A549 (cell line): Measurements from ENCODE around the gene ACOXL. TPM values are rescaled to one million over a fixed set of nuclear protein-coding genes. Genes with fewer than 3 reads are reported as not detected.

Experiments
- ATAC-seq, 2 experiments: fragments of 200-7000 bp in 1 of 2; fragments of >200 bp in 1 of 2; cut with Nextera tagmentation in 1 of 2; cut with Tn5 transposase in 1 of 2; 3 replicates each; pipeline versions ENCODE4 v1.8.0 to v1.9.1; 2018 to 2020; ENCODE audit warnings: mild to moderate bottlenecking in 1 of 2, moderate library complexity in 1 of 2
- CTCF ChIA-PET: fragments of 300-600 bp; sonication (Branson Sonifier 250); formaldehyde crosslinking; extraction: SDS; loops from one replicate; lab custom pipeline; 2021; ENCODE audit warnings: antibody characterized with exemption, inconsistent platforms; lab: Yijun Ruan, JAX
- POLR2A ChIA-PET: fragments of 350-600 bp; formaldehyde crosslinking; extraction: SDS; loops from one replicate; lab custom pipeline; 2021; ENCODE audit warnings: antibody characterized with exemption, inconsistent platforms; lab: Yijun Ruan, JAX
- DNase-seq, 2 experiments: peaks; one replicate each; pipeline versions ENCODE4 v3.0.0 to v3.0.0-alpha.2; 2011 to 2016; ENCODE audit warnings: low read depth in 1 of 2, low spot score in 1 of 2
- FAIRE-seq: peaks from 2 replicates; lab custom pipeline; 2011; peaks lifted over from hg19 to GRCh38; lab: Jason Lieb, UNC
- H3K27ac ChIP-seq, 2 experiments: fragments of >200 bp; sonication (Bioruptor Twin); formaldehyde crosslinking; 3 replicates each; pipeline ENCODE4 v1.5.1; 2016 to 2017
- H3K4me1 ChIP-seq: fragments of >200 bp; sonication (Bioruptor Twin); formaldehyde crosslinking; 3 replicates; pipeline ENCODE4 v1.6.1; 2016
- H3K4me2 ChIP-seq: fragments of >200 bp; sonication (Bioruptor Twin); formaldehyde crosslinking; 3 replicates; pipeline ENCODE4 v1.6.1; 2016
- H3K4me3 ChIP-seq: fragments of >200 bp; sonication (Bioruptor Twin); formaldehyde crosslinking; 3 replicates; pipeline ENCODE4 v1.5.1; 2016
- H3K9me3 ChIP-seq: fragments of >200 bp; sonication (Bioruptor Twin); formaldehyde crosslinking; 3 replicates; pipeline ENCODE4 v1.6.1; 2016
- CBX8 ChIP-seq: fragments of 200-600 bp; sonication (generic); IDR thresholded peaks from 2 replicates; pipeline ENCODE4 v1.6.1; 2016
- EHF ChIP-seq: fragments of 250-450 bp; sonication (Bioruptor Pico); IDR thresholded peaks from 2 replicates; pipeline ENCODE4 v1.5.0; 2020; ENCODE audit warnings: mild to moderate bottlenecking
- FOSB ChIP-seq: fragments of 250-450 bp; sonication (Bioruptor Pico); IDR thresholded peaks from 2 replicates; pipeline ENCODE4 v1.5.0; 2020; ENCODE audit warnings: mild to moderate bottlenecking, moderate library complexity
- GATA3 ChIP-seq: IDR thresholded peaks from 2 replicates; pipeline ENCODE4 v1.6.1; 2012; ENCODE audit warnings: borderline replicate concordance
- HOXB13 ChIP-seq: fragments of 250-450 bp; sonication (Bioruptor Pico); IDR thresholded peaks from 2 replicates; pipeline ENCODE4 v1.5.0; 2020; ENCODE audit warnings: low read depth, mild to moderate bottlenecking, moderate library complexity
- JUNB ChIP-seq: fragments of >200 bp; sonication (Bioruptor Twin); formaldehyde crosslinking; IDR thresholded peaks from 2 replicates; pipeline ENCODE4 v1.6.1; 2016
- KDM1A ChIP-seq: fragments of 200-600 bp; sonication (generic); IDR thresholded peaks from 2 replicates; pipeline ENCODE4 v1.6.1; 2016; ENCODE audit warnings: low read depth, mild to moderate bottlenecking
- MAFK ChIP-seq: fragments of 450-650 bp; IDR thresholded peaks from 2 replicates; pipeline ENCODE4 v1.6.1; 2014; ENCODE audit not compliant: partially characterized antibody
- MYC ChIP-seq: IDR thresholded peaks from 2 replicates; pipeline ENCODE4 v1.6.1; 2012; ENCODE audit warnings: mild to moderate bottlenecking, inconsistent platforms, low read length, improper control_type of control experiment, borderline replicate concordance
- NPAS2 ChIP-seq: fragments of 250-450 bp; sonication (Bioruptor Pico); IDR thresholded peaks from 2 replicates; pipeline ENCODE4 v1.8.0; 2022; ENCODE audit warnings: mild to moderate bottlenecking, moderate library complexity, borderline replicate concordance
- POLR2AphosphoS2 ChIP-seq: conservative IDR thresholded peaks from 2 replicates; pipeline ENCODE4 v1.6.1; 2012; ENCODE audit warnings: low read length, improper control_type of control experiment, inconsistent platforms
- SMC3 ChIP-seq: fragments of >200 bp; sonication (Bioruptor Twin); formaldehyde crosslinking; IDR thresholded peaks from 3 replicates; pipeline ENCODE4 v1.6.1; 2018; ENCODE audit warnings: inconsistent platforms
- TFCP2L1 ChIP-seq: fragments of 250-450 bp; sonication (Bioruptor Pico); IDR thresholded peaks from 2 replicates; pipeline ENCODE4 v1.5.0; 2021; ENCODE audit warnings: mild to moderate bottlenecking
- TP53 ChIP-seq: fragments of 250-450 bp; sonication (Bioruptor Pico); IDR thresholded peaks from 2 replicates; pipeline ENCODE4 v1.5.0; 2021; ENCODE audit warnings: mild to moderate bottlenecking, moderate library complexity
- ZC3H11A ChIP-seq: fragments of 450-650 bp; IDR thresholded peaks from 2 replicates; pipeline ENCODE4 v1.6.1; 2014; ENCODE audit warnings: antibody characterized with exemption, mild to moderate bottlenecking
- ZFP36 ChIP-seq: fragments of 450-650 bp; IDR thresholded peaks from 2 replicates; pipeline ENCODE4 v1.6.1; 2014; ENCODE audit warnings: borderline replicate concordance; ENCODE audit not compliant: partially characterized antibody
- WGBS: methylation state at CpG from one replicate; pipeline ENCODE4 v1.1.6; 2017; ENCODE audit errors: missing lambda C conversion rate; 5-methylcytosine and 5-hydroxymethylcytosine counted together
- polyA plus RNA-seq, 4 experiments: library from polyadenylated mRNA; depleted of rRNA in 3 of 4; stranded (reverse); fragments of >200 nt; fragmentation: RNase III in 1 of 4; extraction: RNeasy Plus Mini Kit Qiagen cat#74134 plus additional on column Dnase treatment in 1 of 4; gene quantifications; 2 replicates in 3 of 4; 3 replicates in 1 of 4; pipeline ENCODE4 v1.2.3, GENCODE V29; 2011 to 2017
- TF ChIP-seq, protein P1 (sequence below): fragments of 150-350 bp; IDR thresholded peaks from 2 replicates; pipeline ENCODE4 v1.6.1; 2014; ENCODE audit warnings: low read depth, mild to moderate bottlenecking, low read length
- TF ChIP-seq, protein P2 (sequence below): fragments of >200 bp; sonication (Bioruptor Twin); formaldehyde crosslinking; IDR thresholded peaks from 3 replicates; pipeline ENCODE4 v1.5.1; 2016

The ACOXL gene
- polyA plus RNA-seq, 2 of the 4 experiments (the other 2 are of a cell fraction), result not detected

DNA sequence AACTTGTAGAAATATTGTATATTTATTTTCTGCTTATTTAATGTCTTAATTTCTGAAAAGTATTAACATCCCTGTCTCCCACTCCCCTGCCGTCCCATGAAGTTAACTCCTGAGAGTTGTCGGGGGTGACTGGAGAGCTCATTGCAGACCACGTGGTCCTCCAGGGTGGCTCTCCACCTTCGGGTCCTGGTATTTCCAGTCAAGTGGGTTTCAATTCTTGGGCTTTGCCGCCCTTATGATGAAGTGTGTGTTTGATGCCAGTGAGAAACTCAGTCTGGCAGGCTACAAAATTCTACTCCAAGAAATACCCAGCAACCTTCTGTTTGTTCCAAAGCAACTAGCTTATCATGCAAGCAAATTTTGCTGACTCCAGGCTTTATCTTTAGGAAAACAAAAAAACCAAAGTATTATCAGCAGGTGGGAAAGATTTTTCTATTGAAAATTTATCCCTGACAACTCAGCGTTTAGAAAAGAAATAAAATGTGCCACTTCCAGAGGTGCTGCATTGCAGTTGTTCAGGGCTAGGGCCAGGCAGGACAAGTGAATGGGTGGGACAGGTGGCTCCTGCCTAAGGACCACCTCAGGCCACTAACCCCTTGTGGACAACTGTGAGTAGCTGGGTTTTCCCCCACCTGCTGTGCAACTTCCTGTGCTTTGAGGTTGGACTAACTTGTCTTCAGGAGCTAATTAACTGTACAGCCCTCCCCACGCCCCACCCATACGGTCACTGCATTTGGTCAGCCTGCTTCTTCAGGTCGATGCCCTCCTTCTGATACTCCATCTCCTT is 434.9 kb downstream of the ACOXL start:
- H3K27ac ChIP-seq, result peak overlapping the region; percentile 75 to 84
- no peak for FAIRE-seq
- TF ChIP-seq MAFK, result peak; percentile 71
- TF ChIP-seq KDM1A, result no peak
- TF ChIP-seq, all 56 proteins: peak for 1
- Histone ChIP-seq H3K4me1 (peaks cover 44% of the 10 kb centered on the region), H3K4me2 (peak overlapping the region; percentile 70), H3K4me3 (no peak overlapping the region), H3K9me3 (no peaks in the 10 kb centered on the region)
- WGBS, result 89% methylated on average over 9 of the region's 9 CpGs
- POLR2A ChIA-PET, result interaction anchor here (1.8 kb wide), 1 partner anchor 47 kb away, joined by 7 read pairs; the partner anchor contains the start of gene BCL2L11
- no peak for DNase-seq
- CTCF ChIA-PET, result interaction anchor here (0.9 to 1.4 kb wide), 2 partner anchors 8 to 38 kb away, joined by 3 read pairs; no protein-coding TSS in a partner anchor
- no peak for ATAC-seq

DNA sequence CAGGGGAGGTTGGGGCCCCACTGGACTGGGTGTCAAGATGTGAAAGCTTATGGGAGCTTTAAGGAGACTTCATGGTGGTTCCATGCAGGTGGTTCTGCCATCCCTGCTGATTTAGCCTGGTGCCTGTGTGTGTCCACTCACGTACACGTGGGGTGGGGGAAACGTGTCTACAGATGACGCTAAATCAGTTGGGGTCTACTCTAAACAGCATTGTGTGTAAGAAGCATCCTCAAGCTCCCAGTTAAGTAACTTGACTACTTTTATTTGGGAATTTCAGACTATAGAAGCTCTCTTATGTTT is 435.4 kb downstream of the ACOXL start:
- DNase-seq (no peak), ATAC-seq (no peak), FAIRE-seq (no peak)
- 66% methylated on average over 4 of the region's 4 CpGs for WGBS
- ChIA-PET POLR2A (interaction anchor here (1.8 kb wide), 1 partner anchor 47 kb away, joined by 7 read pairs; the partner anchor contains the start of gene BCL2L11), CTCF (interaction anchor here (0.9 to 1.4 kb wide), 3 partner anchors 8 to 37 kb away, joined by 3 read pairs; no protein-coding TSS in a partner anchor)
- H3K4me2 ChIP-seq, result peak overlapping the region; percentile 70
- peak overlapping the region; percentile 75 to 84 for H3K27ac ChIP-seq
- H3K4me3 ChIP-seq, result no peak overlapping the region
- TF ChIP-seq, protein P1, sequence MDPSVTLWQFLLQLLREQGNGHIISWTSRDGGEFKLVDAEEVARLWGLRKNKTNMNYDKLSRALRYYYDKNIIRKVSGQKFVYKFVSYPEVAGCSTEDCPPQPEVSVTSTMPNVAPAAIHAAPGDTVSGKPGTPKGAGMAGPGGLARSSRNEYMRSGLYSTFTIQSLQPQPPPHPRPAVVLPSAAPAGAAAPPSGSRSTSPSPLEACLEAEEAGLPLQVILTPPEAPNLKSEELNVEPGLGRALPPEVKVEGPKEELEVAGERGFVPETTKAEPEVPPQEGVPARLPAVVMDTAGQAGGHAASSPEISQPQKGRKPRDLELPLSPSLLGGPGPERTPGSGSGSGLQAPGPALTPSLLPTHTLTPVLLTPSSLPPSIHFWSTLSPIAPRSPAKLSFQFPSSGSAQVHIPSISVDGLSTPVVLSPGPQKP, result no peak
- TF ChIP-seq EHF (CRISPR knock-in tag), result no peak
- no peak for TF ChIP-seq NPAS2 (CRISPR knock-in tag)
- TF ChIP-seq, protein P2, sequence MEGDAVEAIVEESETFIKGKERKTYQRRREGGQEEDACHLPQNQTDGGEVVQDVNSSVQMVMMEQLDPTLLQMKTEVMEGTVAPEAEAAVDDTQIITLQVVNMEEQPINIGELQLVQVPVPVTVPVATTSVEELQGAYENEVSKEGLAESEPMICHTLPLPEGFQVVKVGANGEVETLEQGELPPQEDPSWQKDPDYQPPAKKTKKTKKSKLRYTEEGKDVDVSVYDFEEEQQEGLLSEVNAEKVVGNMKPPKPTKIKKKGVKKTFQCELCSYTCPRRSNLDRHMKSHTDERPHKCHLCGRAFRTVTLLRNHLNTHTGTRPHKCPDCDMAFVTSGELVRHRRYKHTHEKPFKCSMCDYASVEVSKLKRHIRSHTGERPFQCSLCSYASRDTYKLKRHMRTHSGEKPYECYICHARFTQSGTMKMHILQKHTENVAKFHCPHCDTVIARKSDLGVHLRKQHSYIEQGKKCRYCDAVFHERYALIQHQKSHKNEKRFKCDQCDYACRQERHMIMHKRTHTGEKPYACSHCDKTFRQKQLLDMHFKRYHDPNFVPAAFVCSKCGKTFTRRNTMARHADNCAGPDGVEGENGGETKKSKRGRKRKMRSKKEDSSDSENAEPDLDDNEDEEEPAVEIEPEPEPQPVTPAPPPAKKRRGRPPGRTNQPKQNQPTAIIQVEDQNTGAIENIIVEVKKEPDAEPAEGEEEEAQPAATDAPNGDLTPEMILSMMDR, result no peak
- no peak for TF ChIP-seq TFCP2L1 (CRISPR knock-in tag)
- no peak for TF ChIP-seq FOSB
- no peak for TF ChIP-seq ZC3H11A
- TF ChIP-seq KDM1A, result no peak
- no peak for TF ChIP-seq TP53 (CRISPR knock-in tag)
- TF ChIP-seq JUNB, result no peak
- TF ChIP-seq POLR2AphosphoS2, result no peak
- no peak for TF ChIP-seq HOXB13 (CRISPR knock-in tag)
- TF ChIP-seq MYC, result no peak
- no peak for TF ChIP-seq ZFP36
- TF ChIP-seq GATA3, result no peak
- no peak for TF ChIP-seq CBX8
- no peak for TF ChIP-seq SMC3
- H3K9me3 ChIP-seq, result no peaks in the 10 kb centered on the region
- peaks cover 44% of the 10 kb centered on the region for H3K4me1 ChIP-seq

Other genes with a start within 250 kb of the ACOXL start
- 18.3 and 18.5 TPM in 2 replicates for gene RGPD6, start 155.4 kb upstream of the ACOXL start, polyA plus RNA-seq (2011; rRNA removed)
- 2.8 to 5.6 TPM (median 3.1 TPM) in 3 replicates for gene RGPD6, start 155.4 kb upstream of the ACOXL start, polyA plus RNA-seq (2017; fragmentation: RNase III; extraction: RNeasy Plus Mini Kit Qiagen cat#74134 plus additional on column Dnase treatment)
- 54.5 and 65.5 TPM in 2 replicates for gene BUB1, start 54.5 kb upstream of the ACOXL start, polyA plus RNA-seq (2011; rRNA removed)
- gene BUB1, start 54.5 kb upstream of the ACOXL start, polyA plus RNA-seq (2017; fragmentation: RNase III; extraction: RNeasy Plus Mini Kit Qiagen cat#74134 plus additional on column Dnase treatment), result 36.9 to 44.0 TPM (median 38.2 TPM) in 3 replicates